H9 (cell line): ENCODE measurements around the gene CSTPP1. TPM values are rescaled to one million over a fixed set of nuclear protein-coding genes. Genes with fewer than 3 reads are reported as not detected.

Experiments used
- DNase-seq: peaks from one replicate; pipeline ENCODE4 v3.0.0-alpha.2; 2017
- H2AFZ ChIP-seq: one replicate; pipeline ENCODE4 v1.6.1; 2013; ENCODE audit warnings: mild to moderate bottlenecking, low read length, control low read depth, moderate library complexity
- H2AK5ac ChIP-seq: 2 replicates; pipeline ENCODE4 v1.6.1; 2013; ENCODE audit warnings: low read length, control low read depth, mixed read lengths; ENCODE audit not compliant: insufficient read length
- H2BK120ac ChIP-seq: one replicate; pipeline ENCODE4 v1.6.1; 2013; ENCODE audit warnings: low read depth, mild to moderate bottlenecking, low read length, control low read depth, inconsistent platforms; ENCODE audit not compliant: poor library complexity, severe bottlenecking
- H2BK12ac ChIP-seq: 2 replicates; pipeline ENCODE4 v1.6.1; 2013; ENCODE audit warnings: low read length, control low read depth, mixed read lengths, low read depth; ENCODE audit not compliant: insufficient read length
- H2BK15ac ChIP-seq: 2 replicates; pipeline ENCODE4 v1.6.1; 2013; ENCODE audit warnings: low read depth, low read length, control low read depth
- H2BK20ac ChIP-seq: one replicate; pipeline ENCODE4 v1.6.1; 2013; ENCODE audit warnings: low read depth, mild to moderate bottlenecking, low read length, control low read depth, inconsistent platforms; ENCODE audit not compliant: poor library complexity, severe bottlenecking
- H2BK5ac ChIP-seq: 2 replicates; pipeline ENCODE4 v1.6.1; 2013; ENCODE audit warnings: low read length, control low read depth, mixed read lengths; ENCODE audit not compliant: insufficient read length
- H3K14ac ChIP-seq: 2 replicates; pipeline ENCODE4 v1.6.1; 2013; ENCODE audit warnings: low read length, control low read depth; ENCODE audit not compliant: insufficient read depth
- H3K18ac ChIP-seq: 2 replicates; pipeline ENCODE4 v1.6.1; 2013; ENCODE audit warnings: low read depth, mild to moderate bottlenecking, mixed read lengths, low read length, control low read depth; ENCODE audit not compliant: insufficient read length
- H3K23ac ChIP-seq: 2 replicates; pipeline ENCODE4 v1.6.1; 2013; ENCODE audit warnings: low read length, control low read depth, mixed read lengths, low read depth; ENCODE audit not compliant: insufficient read length
- H3K23me2 ChIP-seq: 2 replicates; pipeline ENCODE4 v1.6.1; 2013; ENCODE audit warnings: low read depth, mild to moderate bottlenecking, mixed read lengths, low read length, control low read depth; ENCODE audit not compliant: insufficient read length, poor library complexity, severe bottlenecking
- H3K27ac ChIP-seq: 2 replicates; pipeline ENCODE4 v1.5.1; 2013; ENCODE audit warnings: low read length, control low read depth, mixed read lengths, low read depth; ENCODE audit not compliant: insufficient read length
- H3K27me3 ChIP-seq: 2 replicates; pipeline ENCODE4 v1.6.1; 2013; ENCODE audit warnings: low read length, control low read depth, inconsistent platforms; ENCODE audit not compliant: insufficient read depth
- H3K4ac ChIP-seq: 2 replicates; pipeline ENCODE4 v1.6.1; 2013; ENCODE audit warnings: low read depth, mild to moderate bottlenecking, control low read depth, inconsistent platforms, low read length, moderate library complexity
- H3K4me1 ChIP-seq: 2 replicates; pipeline ENCODE4 v1.6.1; 2013; ENCODE audit warnings: low read length, control low read depth, inconsistent platforms; ENCODE audit not compliant: insufficient read depth
- H3K4me2 ChIP-seq: 2 replicates; pipeline ENCODE4 v1.6.1; 2013; ENCODE audit warnings: low read length, control low read depth, mixed read lengths; ENCODE audit not compliant: insufficient read length, insufficient read depth
- H3K56ac ChIP-seq: 2 replicates; pipeline ENCODE4 v1.6.1; 2013; ENCODE audit warnings: low read depth, mild to moderate bottlenecking, mixed read lengths, low read length, control low read depth; ENCODE audit not compliant: insufficient read length
- H3K79me1 ChIP-seq: 2 replicates; pipeline ENCODE4 v1.6.1; 2013; ENCODE audit warnings: low read depth, mild to moderate bottlenecking, moderate library complexity, low read length, control low read depth, inconsistent platforms; ENCODE audit not compliant: insufficient read depth, poor library complexity, severe bottlenecking
- H3K79me2 ChIP-seq: 2 replicates; pipeline ENCODE4 v1.6.1; 2013; ENCODE audit warnings: low read length, control low read depth, inconsistent platforms; ENCODE audit not compliant: insufficient read depth
- H3K9ac ChIP-seq: 2 replicates; pipeline ENCODE4 v1.6.1; 2013; ENCODE audit warnings: low read length, control low read depth, mixed read lengths; ENCODE audit not compliant: insufficient read length; ENCODE audit errors: extremely low read depth
- H3K9me3 ChIP-seq: one replicate; pipeline ENCODE4 v1.6.1; 2013; ENCODE audit warnings: low read depth, low read length, inconsistent platforms; ENCODE audit not compliant: control insufficient read depth
- H3T11ph ChIP-seq: one replicate; pipeline ENCODE4 v1.6.1; 2013; ENCODE audit warnings: mild to moderate bottlenecking, low read length, control low read depth, inconsistent platforms
- H4K20me1 ChIP-seq: one replicate; pipeline ENCODE4 v1.6.1; 2013; ENCODE audit not compliant: control insufficient read depth, insufficient read length, insufficient read depth
- H4K5ac ChIP-seq: 2 replicates; pipeline ENCODE4 v1.6.1; 2013; ENCODE audit warnings: low read depth, mild to moderate bottlenecking, mixed read lengths, low read length, control low read depth; ENCODE audit not compliant: insufficient read length
- H4K8ac ChIP-seq: replicated peaks from 2 replicates; pipeline ENCODE4 v1.6.1; 2013; ENCODE audit warnings: low read length, control low read depth, mixed read lengths, low read depth; ENCODE audit not compliant: insufficient read length
- H4K91ac ChIP-seq: 2 replicates; pipeline ENCODE4 v1.6.1; 2013; ENCODE audit warnings: low read depth, mild to moderate bottlenecking, moderate library complexity, mixed read lengths, low read length, control low read depth; ENCODE audit not compliant: insufficient read length
- H3K27ac Mint-ChIP-seq, 3 experiments: 2 replicates in 2 of 3; 3 replicates in 1 of 3; pipeline ENCODE4 v1.8.0; 2020 to 2021; ENCODE audit warnings: mixed read lengths in 3 of 3, mild to moderate bottlenecking in 1 of 3, moderate library complexity in 1 of 3
- H3K27me3 Mint-ChIP-seq: 2 replicates; pipeline ENCODE4 v1.8.0; 2021; ENCODE audit warnings: low read depth, mild to moderate bottlenecking, moderate library complexity, mixed read lengths
- H3K36me3 Mint-ChIP-seq, 3 experiments: 2 replicates in 2 of 3; 3 replicates in 1 of 3; pipeline ENCODE4 v1.8.0; 2020 to 2021; ENCODE audit warnings: low read depth in 3 of 3, mixed read lengths in 3 of 3; ENCODE audit not compliant: insufficient read depth in 1 of 3
- H3K4me1 Mint-ChIP-seq, 2 experiments: 2 replicates each; pipeline ENCODE4 v1.8.0; 2020; ENCODE audit warnings: mixed read lengths in 2 of 2
- H3K4me3 Mint-ChIP-seq, 2 experiments: 2 replicates in 1 of 2; 3 replicates in 1 of 2; pipeline ENCODE4 v1.8.0; 2020 to 2021; ENCODE audit warnings: mild to moderate bottlenecking in 2 of 2, mixed read lengths in 2 of 2, moderate library complexity in 1 of 2
- H3K9me3 Mint-ChIP-seq, 2 experiments: 2 replicates in 1 of 2; 3 replicates in 1 of 2; pipeline ENCODE4 v1.8.0; 2020; ENCODE audit warnings: mild to moderate bottlenecking in 2 of 2, mixed read lengths in 2 of 2, moderate library complexity in 1 of 2
- CTCF ChIP-seq: fragments of 200-600 bp; sonication (generic); conservative IDR thresholded peaks from 3 replicates; pipeline ENCODE4 v1.8.0; 2021; ENCODE audit warnings: antibody characterized with exemption, mild to moderate bottlenecking
- total RNA-seq: library from RNA; stranded (reverse); gene quantifications from 2 replicates; pipeline ENCODE4 v1.2.1, GENCODE V29; 2021

CSTPP1 gene
- total RNA-seq, 1 experiment from 2014 or later, result 21.2 TPM

- Mint-ChIP-seq H3K4me3 (no peak overlapping the region), H3K27me3 (no peaks in the 10 kb centered on the region), H3K36me3 (no peaks in the 10 kb centered on the region), H3K9me3 (no peaks in the 10 kb centered on the region; a peak in 1 of 5 replicates), H3K27ac (no peak overlapping the region), H3K4me1 (peaks cover 20 to 23% of the 10 kb centered on the region in 2 experiments)
- no peak overlapping the region for H2AFZ ChIP-seq
- H3K56ac ChIP-seq, result no peak overlapping the region
- H4K5ac ChIP-seq, result no peak overlapping the region
- no peak overlapping the region for H3K4me2 ChIP-seq
- H2BK15ac ChIP-seq, result no peak overlapping the region
- H4K91ac ChIP-seq, result no peak overlapping the region
- no peak overlapping the region for H3K14ac ChIP-seq
- no peaks in the 10 kb centered on the region for H3K27me3 ChIP-seq
- H3K9me3 ChIP-seq, result no peaks in the 10 kb centered on the region
- no peaks in the 10 kb centered on the region for H3K79me2 ChIP-seq
- no peak overlapping the region for H2BK120ac ChIP-seq
- no peak overlapping the region for H3K18ac ChIP-seq
- no peak overlapping the region for H3K4ac ChIP-seq
- H2AK5ac ChIP-seq, result no peak overlapping the region
- no peak overlapping the region for H2BK20ac ChIP-seq
- H3T11ph ChIP-seq, result no peak overlapping the region
- no peak overlapping the region for H2BK5ac ChIP-seq
- no peak overlapping the region for H2BK12ac ChIP-seq
- H3K23ac ChIP-seq, result no peak overlapping the region
- no peak for TF ChIP-seq CTCF
- H4K20me1 ChIP-seq, result no peaks in the 10 kb centered on the region
- no peaks in the 10 kb centered on the region for H3K4me1 ChIP-seq
- no peak for DNase-seq
- H3K23me2 ChIP-seq, result no peaks in the 10 kb centered on the region
- no peak overlapping the region for H3K9ac ChIP-seq
- no peak overlapping the region for H4K8ac ChIP-seq
- H3K79me1 ChIP-seq, result no peaks in the 10 kb centered on the region
- H3K27ac ChIP-seq, result no peak overlapping the region
These were observed 68.9 kb downstream of the CSTPP1 start for GRCh38 chr11:47005441-47005840.
